Mammary epithelial cell (primary cell): ENCODE measurements around the gene TGFB3.

Source experiments
- EZH2 ChIP-seq: IDR thresholded peaks from 2 replicates; pipeline ENCODE4 v1.6.1; 2012; ENCODE audit warnings: low read length, inconsistent platforms, borderline replicate concordance
- TF ChIP-seq, protein P1 (sequence below), 2 donors: IDR thresholded peaks in 1 of 2; conservative IDR thresholded peaks in 1 of 2; 2 replicates each; pipeline ENCODE4 v1.5.1; 2011 to 2012; ENCODE audit warnings: inconsistent platforms in 2 of 2, low read length in 2 of 2, mild to moderate bottlenecking in 2 of 2, control low read depth in 1 of 2, low read depth in 1 of 2; ENCODE audit not compliant: insufficient read depth in 1 of 2; ENCODE audit errors: extremely low read depth in 1 of 2

GRCh38 chr14:75939200-75939599 is 42.6 kb downstream of the TGFB3 start:
- TF ChIP-seq, protein P1, sequence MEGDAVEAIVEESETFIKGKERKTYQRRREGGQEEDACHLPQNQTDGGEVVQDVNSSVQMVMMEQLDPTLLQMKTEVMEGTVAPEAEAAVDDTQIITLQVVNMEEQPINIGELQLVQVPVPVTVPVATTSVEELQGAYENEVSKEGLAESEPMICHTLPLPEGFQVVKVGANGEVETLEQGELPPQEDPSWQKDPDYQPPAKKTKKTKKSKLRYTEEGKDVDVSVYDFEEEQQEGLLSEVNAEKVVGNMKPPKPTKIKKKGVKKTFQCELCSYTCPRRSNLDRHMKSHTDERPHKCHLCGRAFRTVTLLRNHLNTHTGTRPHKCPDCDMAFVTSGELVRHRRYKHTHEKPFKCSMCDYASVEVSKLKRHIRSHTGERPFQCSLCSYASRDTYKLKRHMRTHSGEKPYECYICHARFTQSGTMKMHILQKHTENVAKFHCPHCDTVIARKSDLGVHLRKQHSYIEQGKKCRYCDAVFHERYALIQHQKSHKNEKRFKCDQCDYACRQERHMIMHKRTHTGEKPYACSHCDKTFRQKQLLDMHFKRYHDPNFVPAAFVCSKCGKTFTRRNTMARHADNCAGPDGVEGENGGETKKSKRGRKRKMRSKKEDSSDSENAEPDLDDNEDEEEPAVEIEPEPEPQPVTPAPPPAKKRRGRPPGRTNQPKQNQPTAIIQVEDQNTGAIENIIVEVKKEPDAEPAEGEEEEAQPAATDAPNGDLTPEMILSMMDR (conservative IDR thresholded peaks at IDR 0.05 in 1 of 2, IDR thresholded peaks at IDR 0.05 in 1 of 2; ENCODE audit: extremely low read depth in 1 of 2, insufficient read depth in 1 of 2, low read depth in 1 of 2, low read length in 2 of 2), result no peak
- no peak for TF ChIP-seq EZH2
